Body of pancreas (tissue), 4 donors: ENCODE data around the gene UBAC2. TPM values are rescaled to one million over a fixed set of nuclear protein-coding genes. Genes with fewer than 3 reads are reported as not detected.

ENCODE experiments used
- ATAC-seq: fragments of 150-250 bp; one replicate; pipeline ENCODE4 v1.9.1; 2016
- DNase-seq, 4 donors: peaks; one replicate each; pipeline ENCODE4 v3.0.0-alpha.2; 2019
- H3K27ac ChIP-seq, 4 donors: fragments of 200-600 bp; sonication (generic); 1 replicate in 3 of 4; 2 replicates in 1 of 4; pipeline versions ENCODE4 v1.5.1 to v1.6.1; 2016 to 2019; ENCODE audit warnings: mild to moderate bottlenecking in 1 of 4, mixed read lengths in 1 of 4, moderate library complexity in 1 of 4
- H3K27me3 ChIP-seq, 2 donors: fragments of 200-600 bp; sonication (generic); one replicate each; pipeline ENCODE4 v1.6.0; 2016; ENCODE audit warnings: mild to moderate bottlenecking in 1 of 2
- H3K36me3 ChIP-seq, 2 donors: fragments of 200-600 bp; sonication (generic); replicated peaks in 1 of 2; 2 replicates each; pipeline ENCODE4 v1.5.1; 2016; ENCODE audit warnings: low read depth in 2 of 2; ENCODE audit not compliant: insufficient read depth in 1 of 2
- H3K4me1 ChIP-seq: fragments of 200-600 bp; sonication (generic); one replicate; pipeline ENCODE4 v1.6.0; 2016
- H3K4me3 ChIP-seq, 2 donors: fragments of 200-600 bp; sonication (generic); 1 replicate in 1 of 2; 2 replicates in 1 of 2; pipeline ENCODE4 v1.5.1; 2016 to 2019
- H3K9me3 ChIP-seq, 3 donors: fragments of 200-600 bp; sonication (generic); 1 replicate in 2 of 3; 2 replicates in 1 of 3; pipeline ENCODE4 v1.5.1; 2016
- POLR2A ChIP-seq, 3 donors: fragments of 450-650 bp; IDR thresholded peaks; one replicate each; pipeline ENCODE4 v1.6.1; 2016; ENCODE audit warnings: antibody characterized with exemption in 3 of 3, mild to moderate bottlenecking in 2 of 3
- WGBS, 2 donors: methylation state at CpG; one replicate each; pipeline ENCODE4 v1.1.5; 2017; 5-methylcytosine and 5-hydroxymethylcytosine counted together
- intact Hi-C: fragments of 100-400 bp; cut with DNase I; formaldehyde crosslinking; loops from one replicate; pipeline ENCODE4 v1.15.1; 2023
- total RNA-seq, 2 donors: library from RNA; depleted of rRNA; stranded (reverse); fragments of >200 nt; gene quantifications; one replicate each; pipeline ENCODE4 v1.1.0, GENCODE V29; 2016
- TF ChIP-seq, protein P1 (sequence below), 7 experiments: fragments of 450-650 bp in 4 of 7; fragments of 200-600 bp in 3 of 7; sonication (generic) in 3 of 7; IDR thresholded peaks; one replicate each; pipeline ENCODE4 v1.5.1; 2016 to 2019; ENCODE audit warnings: antibody characterized with exemption in 7 of 7

The UBAC2 gene
- total RNA-seq, 2 donors from 2014 or later, result 21.4 to 27.2 TPM

- intact Hi-C loops, result no loop called here
Measured at GRCh38 chr13:99380921-99381645, 180.4 kb downstream of the UBAC2 start.

GRCh38 chr13:99381766-99382165 lies 181.1 kb downstream of the UBAC2 start:
- no peak for TF ChIP-seq POLR2A (IDR thresholded peaks at IDR 0.05)
- TF ChIP-seq, protein P1, sequence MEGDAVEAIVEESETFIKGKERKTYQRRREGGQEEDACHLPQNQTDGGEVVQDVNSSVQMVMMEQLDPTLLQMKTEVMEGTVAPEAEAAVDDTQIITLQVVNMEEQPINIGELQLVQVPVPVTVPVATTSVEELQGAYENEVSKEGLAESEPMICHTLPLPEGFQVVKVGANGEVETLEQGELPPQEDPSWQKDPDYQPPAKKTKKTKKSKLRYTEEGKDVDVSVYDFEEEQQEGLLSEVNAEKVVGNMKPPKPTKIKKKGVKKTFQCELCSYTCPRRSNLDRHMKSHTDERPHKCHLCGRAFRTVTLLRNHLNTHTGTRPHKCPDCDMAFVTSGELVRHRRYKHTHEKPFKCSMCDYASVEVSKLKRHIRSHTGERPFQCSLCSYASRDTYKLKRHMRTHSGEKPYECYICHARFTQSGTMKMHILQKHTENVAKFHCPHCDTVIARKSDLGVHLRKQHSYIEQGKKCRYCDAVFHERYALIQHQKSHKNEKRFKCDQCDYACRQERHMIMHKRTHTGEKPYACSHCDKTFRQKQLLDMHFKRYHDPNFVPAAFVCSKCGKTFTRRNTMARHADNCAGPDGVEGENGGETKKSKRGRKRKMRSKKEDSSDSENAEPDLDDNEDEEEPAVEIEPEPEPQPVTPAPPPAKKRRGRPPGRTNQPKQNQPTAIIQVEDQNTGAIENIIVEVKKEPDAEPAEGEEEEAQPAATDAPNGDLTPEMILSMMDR (IDR thresholded peaks at IDR 0.05), result no peak
- H3K36me3 ChIP-seq, result peaks cover 0 to 6% of the 10 kb centered on the region in 2 donors
- H3K27ac ChIP-seq, result no peak overlapping the region
- no peaks in the 10 kb centered on the region for H3K27me3 ChIP-seq
- H3K4me3 ChIP-seq, result no peak overlapping the region
- 74 to 86% methylated on average over 2 of the region's 2 CpGs for WGBS, 2 donors
- H3K4me1 ChIP-seq, result no peaks in the 10 kb centered on the region
- intact Hi-C loops, result no loop called here
- no peaks in the 10 kb centered on the region for H3K9me3 ChIP-seq
- no peak for ATAC-seq
- DNase-seq, result no peak

More at GRCh38 chr13:99380921-99381645, 180.4 kb downstream of the UBAC2 start:
- TF ChIP-seq POLR2A (IDR thresholded peaks at IDR 0.05), result no peak
- TF ChIP-seq, protein P1 (IDR thresholded peaks at IDR 0.05), result no peak
- 85 to 89% methylated on average over 15 of the region's 15 CpGs for WGBS, 2 donors
- H3K36me3 ChIP-seq, result peaks cover 0 to 4% of the 10 kb centered on the region in 2 donors
- ATAC-seq (no peak), DNase-seq (no peak)
- H3K27me3 ChIP-seq, result no peaks in the 10 kb centered on the region
- no peak overlapping the region for H3K27ac ChIP-seq
- no peaks in the 10 kb centered on the region for H3K9me3 ChIP-seq
- H3K4me1 ChIP-seq, result no peaks in the 10 kb centered on the region
- no peak overlapping the region for H3K4me3 ChIP-seq

- no peak for DNase-seq
- Histone ChIP-seq H3K36me3 (peaks cover 0 to 6% of the 10 kb centered on the region in 2 donors), H3K9me3 (no peaks in the 10 kb centered on the region), H3K4me1 (no peaks in the 10 kb centered on the region), H3K27ac (no peak overlapping the region), H3K27me3 (no peaks in the 10 kb centered on the region), H3K4me3 (no peak overlapping the region)
- peak; percentile 6 for ATAC-seq
- intact Hi-C loops, result no loop called here
- TF ChIP-seq, protein P1 (IDR thresholded peaks at IDR 0.05), result no peak
- TF ChIP-seq POLR2A (IDR thresholded peaks at IDR 0.05), result no peak
- 84 to 91% methylated on average over 8 to 9 of the region's 9 CpGs for WGBS, 2 donors
Measured at GRCh38 chr13:99382428-99383133, 181.9 kb downstream of the UBAC2 start.

DNA sequence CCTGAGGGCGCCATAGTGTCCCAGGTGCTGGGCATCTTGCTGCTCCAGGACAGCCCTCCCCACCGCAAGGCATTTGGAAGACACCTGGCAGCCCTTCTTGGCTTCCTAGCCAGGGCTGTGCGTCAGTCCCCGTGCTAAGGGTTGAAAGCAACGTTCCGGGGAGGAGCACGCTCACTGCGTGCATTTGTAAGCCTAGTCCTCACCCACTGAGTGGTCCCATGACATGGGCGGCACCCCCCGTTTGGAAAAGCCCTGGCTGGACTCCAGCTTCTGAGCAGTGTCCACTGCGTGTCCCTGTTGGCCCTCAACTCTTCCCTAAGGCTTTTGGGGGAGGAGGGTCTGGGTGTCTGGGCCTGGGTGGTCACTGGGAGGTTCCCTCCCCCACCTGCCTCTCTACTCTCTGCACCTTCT lies 182.9 kb downstream of the UBAC2 start:
- Histone ChIP-seq H3K36me3 (peaks cover 0 to 4% of the 10 kb centered on the region in 2 donors), H3K27ac (no peak overlapping the region), H3K4me1 (no peaks in the 10 kb centered on the region), H3K9me3 (no peaks in the 10 kb centered on the region), H3K27me3 (no peaks in the 10 kb centered on the region), H3K4me3 (no peak overlapping the region)
- WGBS, 2 donors, result 90 to 91% methylated on average over 6 to 11 of the region's 11 CpGs
- ATAC-seq, result no peak
- intact Hi-C loops, result no loop called here
- TF ChIP-seq POLR2A (IDR thresholded peaks at IDR 0.05), result no peak
- TF ChIP-seq, protein P1 (IDR thresholded peaks at IDR 0.05), result no peak
- no peak for DNase-seq
